Measurements from ENCODE around the gene KASH5. TPM values are rescaled to one million over a fixed set of nuclear protein-coding genes. Genes with fewer than 3 reads are reported as not detected.

Gene KASH5
- total and polyA plus RNA-seq, 2 of the 4 experiments (the other 2 are of a cell fraction), result not detected

DNA sequence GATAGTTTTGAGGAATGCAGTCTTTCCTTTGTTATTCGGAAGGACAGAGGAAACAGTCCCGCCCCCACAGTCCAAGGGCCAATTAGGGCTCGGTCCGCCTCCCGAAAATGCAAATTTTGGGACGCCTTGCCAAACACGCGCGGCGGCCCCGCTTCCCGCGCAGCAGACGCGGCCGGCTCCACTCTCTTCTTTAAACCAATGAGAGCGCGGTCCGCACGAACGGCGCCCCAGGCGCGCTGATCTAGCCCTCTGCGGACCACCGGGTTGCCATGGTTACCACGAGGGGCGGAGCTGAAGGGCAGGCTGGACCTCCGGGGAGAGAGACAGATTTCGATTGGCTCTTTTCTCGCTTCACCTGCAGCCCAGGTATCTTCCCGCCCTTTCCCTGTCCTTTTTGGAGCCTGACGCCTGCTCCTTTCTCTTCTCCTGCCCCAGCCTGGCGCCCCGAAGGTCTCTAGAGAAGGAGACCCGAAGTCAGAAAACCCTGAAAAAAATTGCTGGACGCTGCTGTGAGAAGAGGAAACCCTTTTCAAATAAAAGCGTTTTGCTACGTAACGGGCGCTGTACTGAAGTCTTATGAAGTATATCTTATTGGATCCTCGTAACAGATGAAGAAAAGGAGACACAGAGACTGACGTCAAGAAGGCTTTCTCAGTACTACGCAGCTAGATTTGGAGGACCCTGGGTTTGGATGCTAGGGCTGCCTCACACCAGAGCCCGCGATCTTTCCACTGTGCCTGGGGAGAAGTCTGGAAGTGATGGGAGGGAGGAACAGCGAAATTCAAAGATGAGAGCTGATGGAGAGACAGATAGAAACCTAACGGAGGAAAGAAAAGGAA lies 33.2 kb downstream of the KASH5 start:
- Histone ChIP-seq H3K79me1 (ENCODE audit: low read depth in 1 of 2, low read length in 2 of 2) (no peaks in the 10 kb centered on the region), H2BK5ac (ENCODE audit: low read depth, low read length, poor library complexity, severe bottlenecking) (no peak overlapping the region), H4K20me1 (ENCODE audit: insufficient read depth, low read length) (no peaks in the 10 kb centered on the region), H3K9me3 (ENCODE audit: control insufficient read depth, insufficient read depth, low read length) (0 out of 2 replicates have a peak, but pooled peaks cover 2% of the 10 kb centered on the region), H3K27me3 (ENCODE audit: control insufficient read depth, insufficient read depth, low read length) (peaks cover 94% of the 10 kb centered on the region), H4K8ac (ENCODE audit: low read depth in 2 of 2, low read length in 2 of 2) (no peak overlapping the region), H3K4me3 (ENCODE audit: insufficient read depth, low read depth, low read length) (no peak overlapping the region), H3K56ac (ENCODE audit: extremely low read depth, insufficient read depth, low read length) (no peak overlapping the region), H3K18ac (ENCODE audit: low read depth, low read length) (no peak overlapping the region), H3K4me2 (ENCODE audit: low read depth, low read length) (no peak overlapping the region), H3K36me3 (ENCODE audit: control insufficient read depth, insufficient read depth, low read length) (no peaks in the 10 kb centered on the region), H2BK120ac (ENCODE audit: low read depth, low read length) (no peak overlapping the region), H2BK20ac (ENCODE audit: low read depth, low read length) (no peak overlapping the region), H4K91ac (ENCODE audit: insufficient read depth, low read depth, low read length) (no peak overlapping the region), H2AK5ac (ENCODE audit: low read depth, low read length) (no peak overlapping the region), H4K5ac (ENCODE audit: low read depth, low read length) (no peak overlapping the region), H2AK9ac (replicated peaks; ENCODE audit: low read depth, low read length, poor library complexity) (no peak overlapping the region), H3K14ac (replicated peaks; ENCODE audit: low read depth, low read length) (no peak overlapping the region), H3K27ac (ENCODE audit: insufficient read depth, low read length) (no peak overlapping the region), H3K4me1 (ENCODE audit: control insufficient read depth, insufficient read depth, low read length) (peaks cover 2% of the 10 kb centered on the region; the same call in 1 of the 2 replicates), H3K23ac (ENCODE audit: low read depth, low read length) (no peak overlapping the region), H2AFZ (replicated peaks; ENCODE audit: low read length, poor library complexity) (no peak overlapping the region), H3K9me1 (ENCODE audit: insufficient read depth, low read length) (no peaks in the 10 kb centered on the region), H3K9ac (ENCODE audit: low read depth, low read length) (no peak overlapping the region), H2BK15ac (ENCODE audit: low read depth, low read length) (no peak overlapping the region), H3K4ac (ENCODE audit: low read depth, low read length) (no peak overlapping the region)
- TF ChIP-seq, protein P1, sequence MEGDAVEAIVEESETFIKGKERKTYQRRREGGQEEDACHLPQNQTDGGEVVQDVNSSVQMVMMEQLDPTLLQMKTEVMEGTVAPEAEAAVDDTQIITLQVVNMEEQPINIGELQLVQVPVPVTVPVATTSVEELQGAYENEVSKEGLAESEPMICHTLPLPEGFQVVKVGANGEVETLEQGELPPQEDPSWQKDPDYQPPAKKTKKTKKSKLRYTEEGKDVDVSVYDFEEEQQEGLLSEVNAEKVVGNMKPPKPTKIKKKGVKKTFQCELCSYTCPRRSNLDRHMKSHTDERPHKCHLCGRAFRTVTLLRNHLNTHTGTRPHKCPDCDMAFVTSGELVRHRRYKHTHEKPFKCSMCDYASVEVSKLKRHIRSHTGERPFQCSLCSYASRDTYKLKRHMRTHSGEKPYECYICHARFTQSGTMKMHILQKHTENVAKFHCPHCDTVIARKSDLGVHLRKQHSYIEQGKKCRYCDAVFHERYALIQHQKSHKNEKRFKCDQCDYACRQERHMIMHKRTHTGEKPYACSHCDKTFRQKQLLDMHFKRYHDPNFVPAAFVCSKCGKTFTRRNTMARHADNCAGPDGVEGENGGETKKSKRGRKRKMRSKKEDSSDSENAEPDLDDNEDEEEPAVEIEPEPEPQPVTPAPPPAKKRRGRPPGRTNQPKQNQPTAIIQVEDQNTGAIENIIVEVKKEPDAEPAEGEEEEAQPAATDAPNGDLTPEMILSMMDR (conservative IDR thresholded peaks at IDR 0.05; ENCODE audit: low read depth, low read length), result no peak
- TF ChIP-seq RCOR1 (IDR thresholded peaks at IDR 0.05; ENCODE audit: insufficient replicate concordance, low read length) (no peak), BHLHE40 (IDR thresholded peaks at IDR 0.05; ENCODE audit: low read depth, low read length) (no peak)
- TF ChIP-seq, protein P2, sequence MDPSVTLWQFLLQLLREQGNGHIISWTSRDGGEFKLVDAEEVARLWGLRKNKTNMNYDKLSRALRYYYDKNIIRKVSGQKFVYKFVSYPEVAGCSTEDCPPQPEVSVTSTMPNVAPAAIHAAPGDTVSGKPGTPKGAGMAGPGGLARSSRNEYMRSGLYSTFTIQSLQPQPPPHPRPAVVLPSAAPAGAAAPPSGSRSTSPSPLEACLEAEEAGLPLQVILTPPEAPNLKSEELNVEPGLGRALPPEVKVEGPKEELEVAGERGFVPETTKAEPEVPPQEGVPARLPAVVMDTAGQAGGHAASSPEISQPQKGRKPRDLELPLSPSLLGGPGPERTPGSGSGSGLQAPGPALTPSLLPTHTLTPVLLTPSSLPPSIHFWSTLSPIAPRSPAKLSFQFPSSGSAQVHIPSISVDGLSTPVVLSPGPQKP (IDR thresholded peaks at IDR 0.05; ENCODE audit: borderline replicate concordance, low read depth, low read length), result no peak
- intact Hi-C loops (cut with micrococcal nuclease), result no loop called here
- ChIA-PET POLR2A (ENCODE audit: unreplicated experiment) (no interaction called here), CTCF (no interaction called here)
- WGBS, 2 experiments (ENCODE audit: extremely low coverage in 2 of 2, insufficient read length in 1 of 2), result 9% methylated on average over 28 of the region's 48 CpGs; no CpG with 5 or more reads in 1 of the 2 experiments
- peak; percentile 17 for DNase-seq
- BruUV-seq (replicated peaks), result no TSS peak
- peak; percentile 79 for ATAC-seq (ENCODE audit: low read depth)
- dilution Hi-C loops (cut with HindIII; ENCODE audit: low sequenced_read_pairs, unreplicated experiment), result no loop called here
- in situ Hi-C loops (cut with MboI; ENCODE audit: low sequenced_read_pairs), result no loop called here

All from IMR-90 (cell line).